ENCODE results near the gene CUTA. TPM values are rescaled to one million over a fixed set of nuclear protein-coding genes. Genes with fewer than 3 reads are reported as not detected.

The CUTA gene
- total RNA-seq, 4 donors from 2014 or later = 69.9 to 119 (median 93.2) TPM

DNA sequence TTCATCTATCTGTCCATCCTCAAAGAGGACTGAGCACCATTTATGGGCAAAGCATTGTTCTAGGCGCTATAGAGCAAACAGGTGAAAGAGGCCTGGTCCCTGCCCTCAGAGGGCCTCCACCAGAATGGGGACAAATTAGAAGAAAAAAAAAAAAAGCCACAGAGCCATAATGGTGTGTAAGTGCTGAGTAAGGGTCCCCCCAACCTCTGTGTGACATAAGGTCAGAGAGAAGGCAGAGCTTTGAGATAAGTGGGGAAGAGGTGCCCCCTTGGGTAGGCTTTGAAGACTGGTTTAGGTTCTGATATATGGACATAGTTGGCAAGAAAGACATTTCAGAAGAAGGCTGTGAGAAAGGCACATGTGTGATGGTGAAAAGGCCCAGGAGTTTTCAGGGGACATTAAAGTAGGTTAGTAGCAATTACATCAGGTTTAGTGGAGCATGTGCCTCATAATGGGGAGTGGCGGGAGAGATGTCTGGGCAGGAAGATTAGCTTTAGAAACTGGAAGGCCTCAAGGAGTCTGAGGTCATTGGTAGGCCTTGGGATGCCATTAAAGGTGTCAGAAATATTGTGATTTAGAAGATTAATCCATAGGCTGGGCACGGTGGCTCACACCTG, 21.2 kb upstream of the CUTA start:
- H3K4me1 ChIP-seq = peaks cover 1 to 2% of the 10 kb centered on the region in 2 donors
- in situ Hi-C loops (cut with MboI; ENCODE audit: low sequenced_read_pairs in 4 of 4) (no loop called here), intact Hi-C loops (cut with DNase I; ENCODE audit: low total_unique reads) (no loop called here)
- H3K9me3 ChIP-seq = no peaks in the 10 kb centered on the region
- H3K36me3 ChIP-seq = peaks cover 0 to 8% of the 10 kb centered on the region in 2 donors
- H3K4me3 ChIP-seq = no peak overlapping the region
- ATAC-seq (no peak), DNase-seq (no peak)
- no peak for TF ChIP-seq POLR2A (IDR thresholded peaks at IDR 0.05)
- TF ChIP-seq, protein P1, sequence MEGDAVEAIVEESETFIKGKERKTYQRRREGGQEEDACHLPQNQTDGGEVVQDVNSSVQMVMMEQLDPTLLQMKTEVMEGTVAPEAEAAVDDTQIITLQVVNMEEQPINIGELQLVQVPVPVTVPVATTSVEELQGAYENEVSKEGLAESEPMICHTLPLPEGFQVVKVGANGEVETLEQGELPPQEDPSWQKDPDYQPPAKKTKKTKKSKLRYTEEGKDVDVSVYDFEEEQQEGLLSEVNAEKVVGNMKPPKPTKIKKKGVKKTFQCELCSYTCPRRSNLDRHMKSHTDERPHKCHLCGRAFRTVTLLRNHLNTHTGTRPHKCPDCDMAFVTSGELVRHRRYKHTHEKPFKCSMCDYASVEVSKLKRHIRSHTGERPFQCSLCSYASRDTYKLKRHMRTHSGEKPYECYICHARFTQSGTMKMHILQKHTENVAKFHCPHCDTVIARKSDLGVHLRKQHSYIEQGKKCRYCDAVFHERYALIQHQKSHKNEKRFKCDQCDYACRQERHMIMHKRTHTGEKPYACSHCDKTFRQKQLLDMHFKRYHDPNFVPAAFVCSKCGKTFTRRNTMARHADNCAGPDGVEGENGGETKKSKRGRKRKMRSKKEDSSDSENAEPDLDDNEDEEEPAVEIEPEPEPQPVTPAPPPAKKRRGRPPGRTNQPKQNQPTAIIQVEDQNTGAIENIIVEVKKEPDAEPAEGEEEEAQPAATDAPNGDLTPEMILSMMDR (IDR thresholded peaks at IDR 0.05 in 4 of 5, conservative IDR thresholded peaks at IDR 0.05 in 1 of 5) = no peak
- H3K27me3 ChIP-seq = no peaks in the 10 kb centered on the region
- no peak overlapping the region for H3K27ac ChIP-seq

DNA sequence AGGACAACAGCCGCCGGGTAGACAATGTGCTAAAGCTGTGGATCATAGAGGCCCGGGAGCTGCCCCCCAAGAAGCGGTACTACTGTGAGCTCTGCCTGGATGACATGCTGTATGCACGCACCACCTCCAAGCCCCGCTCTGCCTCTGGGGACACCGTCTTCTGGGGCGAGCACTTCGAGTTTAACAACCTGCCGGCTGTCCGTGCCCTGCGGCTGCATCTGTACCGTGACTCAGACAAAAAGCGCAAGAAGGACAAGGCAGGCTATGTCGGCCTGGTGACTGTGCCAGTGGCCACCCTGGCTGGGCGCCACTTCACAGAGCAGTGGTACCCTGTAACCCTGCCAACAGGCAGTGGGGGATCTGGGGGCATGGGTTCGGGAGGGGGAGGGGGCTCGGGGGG, 19.8 kb upstream of the CUTA start:
- intact Hi-C loops (cut with DNase I; ENCODE audit: low total_unique reads) = no loop called here
- H3K36me3 ChIP-seq = peaks cover 0 to 8% of the 10 kb centered on the region in 2 donors
- no peak overlapping the region for H3K4me3 ChIP-seq
- TF ChIP-seq, protein P1 (IDR thresholded peaks at IDR 0.05 in 4 of 5, conservative IDR thresholded peaks at IDR 0.05 in 1 of 5) = no peak
- no peak for TF ChIP-seq POLR2A (IDR thresholded peaks at IDR 0.05)
- in situ Hi-C loops (cut with MboI; ENCODE audit: low sequenced_read_pairs in 4 of 4) = no loop called here
- H3K27me3 ChIP-seq = no peaks in the 10 kb centered on the region
- ATAC-seq (no peak), DNase-seq (no peak)
- no peaks in the 10 kb centered on the region for H3K9me3 ChIP-seq
- no peak overlapping the region for H3K27ac ChIP-seq
- H3K4me1 ChIP-seq = peaks cover 5 to 11% of the 10 kb centered on the region in 2 donors

DNA sequence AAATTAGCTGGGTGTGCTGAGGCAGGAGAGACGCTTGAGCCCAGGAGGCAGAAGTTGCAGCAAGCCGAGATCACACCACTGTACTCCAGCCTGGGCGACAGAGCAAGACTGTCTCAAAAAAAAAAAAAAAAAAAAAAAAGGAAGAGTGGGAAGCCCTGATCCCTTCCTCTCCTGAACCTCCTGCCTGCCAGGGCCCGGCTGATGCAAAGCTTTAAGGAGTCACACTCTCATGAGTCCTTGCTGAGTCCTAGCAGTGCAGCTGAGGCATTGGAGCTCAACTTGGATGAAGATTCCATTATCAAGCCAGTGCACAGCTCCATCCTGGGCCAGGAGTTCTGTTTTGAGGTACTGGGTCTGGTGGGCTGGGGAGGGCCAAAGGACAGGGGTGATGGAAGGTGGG, 17.1 kb upstream of the CUTA start:
- no peak for TF ChIP-seq POLR2A (IDR thresholded peaks at IDR 0.05)
- TF ChIP-seq, protein P1 (IDR thresholded peaks at IDR 0.05 in 4 of 5, conservative IDR thresholded peaks at IDR 0.05 in 1 of 5) = no peak
- Histone ChIP-seq H3K4me3 (no peak overlapping the region), H3K27ac (no peak overlapping the region), H3K36me3 (peaks cover 0 to 8% of the 10 kb centered on the region in 2 donors), H3K27me3 (no peaks in the 10 kb centered on the region), H3K9me3 (no peaks in the 10 kb centered on the region), H3K4me1 (peaks cover 11 to 14% of the 10 kb centered on the region in 2 donors)
- in situ Hi-C loops (cut with MboI; ENCODE audit: low sequenced_read_pairs in 4 of 4) (no loop called here), intact Hi-C loops (cut with DNase I; ENCODE audit: low total_unique reads) (no loop called here)
- ATAC-seq (no peak), DNase-seq (no peak)

DNA sequence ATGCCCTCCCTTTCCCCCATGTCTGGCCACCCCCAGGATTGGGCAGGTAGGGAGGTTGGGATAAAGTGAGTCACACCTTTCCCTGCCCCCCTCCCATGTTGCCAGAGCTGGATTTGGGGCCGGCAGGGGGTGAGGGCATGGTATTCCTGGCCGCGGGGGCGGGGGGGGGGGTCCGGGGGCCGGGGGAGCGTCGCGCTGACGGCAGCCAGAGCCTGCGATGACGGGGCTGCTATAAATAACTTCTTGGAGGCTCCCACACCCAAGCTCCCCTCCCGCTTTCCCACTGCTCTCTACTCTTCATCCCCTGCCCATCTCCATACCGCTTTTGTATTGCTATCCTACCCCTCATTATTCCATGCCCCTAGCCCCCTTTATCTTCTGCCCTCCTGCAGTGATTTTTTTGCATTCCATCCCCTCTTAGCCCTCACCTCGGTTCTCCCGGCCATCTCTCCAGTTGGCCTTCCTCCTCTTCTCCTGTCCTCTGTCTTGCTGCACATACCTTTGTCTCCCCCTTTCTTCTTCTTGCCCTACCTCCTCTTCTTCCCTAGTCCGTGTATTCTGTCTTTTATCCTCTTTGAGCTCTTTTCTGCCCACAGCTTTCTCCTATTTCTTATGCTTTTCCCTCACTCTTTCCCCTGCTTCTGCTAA, 15.8 kb upstream of the CUTA start:
- in situ Hi-C loops (cut with MboI; ENCODE audit: low sequenced_read_pairs in 4 of 4) = no loop called here
- Histone ChIP-seq H3K27ac (peak overlapping the region in 2 of 4 donors; percentile 5 to 31), H3K27me3 (no peaks in the 10 kb centered on the region), H3K9me3 (no peaks in the 10 kb centered on the region), H3K36me3 (peaks cover 0 to 8% of the 10 kb centered on the region in 2 donors), H3K4me3 (peak overlapping the region in 1 of 4 donors; percentile 13), H3K4me1 (peaks cover 11 to 14% of the 10 kb centered on the region in 2 donors)
- ATAC-seq (peak in 1 of 2 donors; percentile 69), DNase-seq (no peak)
- intact Hi-C loops (cut with DNase I; ENCODE audit: low total_unique reads) = no loop called here
- TF ChIP-seq, protein P1 (IDR thresholded peaks at IDR 0.05 in 4 of 5, conservative IDR thresholded peaks at IDR 0.05 in 1 of 5) = no peak
- TF ChIP-seq POLR2A (IDR thresholded peaks at IDR 0.05) = no peak

Measured in gastrocnemius medialis (tissue), 4 donors.